ENCODE results near the gene PACSIN1. TPM values are rescaled to one million over a fixed set of nuclear protein-coding genes. Genes with fewer than 3 reads are reported as not detected.

PACSIN1 gene
- total RNA-seq, 1 donor from 2014 or later: not detected

DNA sequence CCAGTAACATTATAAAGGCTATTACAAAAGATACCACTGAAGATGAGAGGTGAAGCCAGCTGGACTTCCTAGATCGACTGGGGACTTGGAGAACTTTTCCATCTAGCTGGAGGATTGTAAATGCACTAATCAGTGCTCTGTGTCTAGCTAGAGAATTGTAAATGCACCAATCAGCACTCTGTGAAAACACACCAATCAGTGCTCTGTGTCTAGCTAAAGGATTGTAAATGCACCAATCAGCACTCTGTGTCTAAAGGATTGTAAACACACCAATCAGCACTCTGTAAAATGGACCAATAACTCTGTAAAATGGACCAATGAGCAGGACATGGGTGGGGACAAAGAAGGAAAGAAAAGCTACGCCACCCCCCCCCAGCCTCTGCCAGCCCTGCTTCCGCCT is 26.4 kb upstream of the PACSIN1 start:
- Mint-ChIP-seq H3K9me3 (no peaks in the 10 kb centered on the region), H3K4me3 (ENCODE audit: low read depth) (no peak overlapping the region), H3K27ac (no peak overlapping the region), H3K36me3 (ENCODE audit: low read depth) (no peaks in the 10 kb centered on the region), H3K27me3 (ENCODE audit: low read depth) (peaks cover 2% of the 10 kb centered on the region), H3K4me1 (ENCODE audit: low read depth) (no peaks in the 10 kb centered on the region)
- DNase-seq (ENCODE audit: low spot score): no peak
- intact Hi-C loops (cut with micrococcal nuclease): no loop called here

DNA sequence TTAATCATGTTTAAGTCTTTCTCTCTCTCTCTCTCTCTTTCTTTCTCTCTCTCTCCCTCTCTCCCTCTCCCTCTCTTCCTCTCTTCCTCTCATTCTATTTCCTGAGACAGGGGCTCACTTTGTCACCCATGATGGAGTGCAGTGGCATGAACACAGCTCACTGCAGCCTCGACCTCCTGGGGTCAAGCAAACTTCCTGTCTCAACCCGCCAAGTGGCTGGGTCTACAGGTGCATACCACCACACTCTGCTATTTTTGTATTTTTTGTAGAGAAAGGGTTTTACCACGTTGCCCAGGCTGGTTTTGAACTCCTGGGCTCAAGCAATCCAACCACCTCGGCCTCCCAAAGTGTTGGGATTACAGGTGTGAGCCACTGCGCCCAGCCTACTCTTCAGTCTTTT is 24.4 kb upstream of the PACSIN1 start:
- H3K27me3 Mint-ChIP-seq (ENCODE audit: low read depth): peaks cover 2% of the 10 kb centered on the region
- no peaks in the 10 kb centered on the region for H3K9me3 Mint-ChIP-seq
- no peak overlapping the region for H3K27ac Mint-ChIP-seq
- H3K4me3 Mint-ChIP-seq (ENCODE audit: low read depth): no peak overlapping the region
- intact Hi-C loops (cut with micrococcal nuclease): no loop called here
- no peak for DNase-seq (ENCODE audit: low spot score)
- H3K4me1 Mint-ChIP-seq (ENCODE audit: low read depth): no peaks in the 10 kb centered on the region
- no peaks in the 10 kb centered on the region for H3K36me3 Mint-ChIP-seq (ENCODE audit: low read depth)

DNA sequence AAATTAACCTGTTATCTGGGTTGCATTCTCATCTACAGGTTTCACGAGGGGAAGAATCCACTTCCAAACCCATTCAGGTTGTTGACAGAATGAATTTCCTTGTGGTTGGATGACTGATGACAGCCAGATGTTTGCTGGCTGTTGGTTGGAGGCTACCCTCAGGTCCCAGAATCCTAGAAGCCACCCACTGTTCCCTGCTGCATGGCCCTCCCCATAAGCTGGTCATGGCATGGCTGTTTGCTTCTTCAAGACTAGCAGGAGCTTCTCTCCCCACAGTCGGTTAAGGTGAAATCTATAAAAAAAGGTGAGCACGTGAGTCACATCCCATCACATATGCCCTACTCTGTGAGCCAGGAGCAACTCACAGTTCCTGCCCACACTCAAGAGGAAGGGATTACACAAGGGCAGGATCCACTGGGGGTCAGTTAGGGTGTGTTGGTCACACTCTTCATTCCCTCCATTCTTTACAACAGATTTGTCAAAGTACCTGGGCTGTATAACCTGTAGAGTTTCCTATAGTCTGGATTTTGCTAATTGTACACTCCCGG is 20.5 kb upstream of the PACSIN1 start:
- no peak for DNase-seq (ENCODE audit: low spot score)
- intact Hi-C loops (cut with micrococcal nuclease): no loop called here
- Mint-ChIP-seq H3K4me3 (ENCODE audit: low read depth) (no peak overlapping the region), H3K9me3 (no peaks in the 10 kb centered on the region), H3K27ac (no peak overlapping the region), H3K36me3 (ENCODE audit: low read depth) (no peaks in the 10 kb centered on the region), H3K27me3 (ENCODE audit: low read depth) (peaks cover 2% of the 10 kb centered on the region), H3K4me1 (ENCODE audit: low read depth) (no peaks in the 10 kb centered on the region)

DNA sequence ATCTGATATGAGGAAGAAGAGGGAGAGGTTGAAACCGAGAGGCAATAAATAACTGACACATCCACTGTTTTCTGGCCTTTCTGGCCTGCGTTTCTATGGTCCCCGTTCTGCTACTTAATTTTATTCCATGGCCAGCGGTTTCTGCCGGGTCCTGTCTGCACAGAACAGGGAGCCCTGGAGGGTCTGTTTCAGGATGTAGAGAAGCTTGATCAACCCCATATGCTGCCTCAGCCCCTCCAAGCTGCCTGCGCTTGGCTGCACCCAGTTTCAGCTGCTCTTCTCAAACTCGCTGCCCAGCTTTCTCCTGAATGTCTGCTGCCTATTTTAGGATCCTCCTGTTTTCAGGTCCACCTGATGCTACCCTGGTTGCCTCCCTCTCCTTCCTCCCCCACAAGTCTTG is 18.5 kb upstream of the PACSIN1 start:
- H3K27ac Mint-ChIP-seq: no peak overlapping the region
- H3K9me3 Mint-ChIP-seq: no peaks in the 10 kb centered on the region
- H3K27me3 Mint-ChIP-seq (ENCODE audit: low read depth): peaks cover 2% of the 10 kb centered on the region
- H3K4me1 Mint-ChIP-seq (ENCODE audit: low read depth): no peaks in the 10 kb centered on the region
- DNase-seq (ENCODE audit: low spot score): no peak
- no peaks in the 10 kb centered on the region for H3K36me3 Mint-ChIP-seq (ENCODE audit: low read depth)
- no peak overlapping the region for H3K4me3 Mint-ChIP-seq (ENCODE audit: low read depth)
- intact Hi-C loops (cut with micrococcal nuclease): no loop called here

DNA sequence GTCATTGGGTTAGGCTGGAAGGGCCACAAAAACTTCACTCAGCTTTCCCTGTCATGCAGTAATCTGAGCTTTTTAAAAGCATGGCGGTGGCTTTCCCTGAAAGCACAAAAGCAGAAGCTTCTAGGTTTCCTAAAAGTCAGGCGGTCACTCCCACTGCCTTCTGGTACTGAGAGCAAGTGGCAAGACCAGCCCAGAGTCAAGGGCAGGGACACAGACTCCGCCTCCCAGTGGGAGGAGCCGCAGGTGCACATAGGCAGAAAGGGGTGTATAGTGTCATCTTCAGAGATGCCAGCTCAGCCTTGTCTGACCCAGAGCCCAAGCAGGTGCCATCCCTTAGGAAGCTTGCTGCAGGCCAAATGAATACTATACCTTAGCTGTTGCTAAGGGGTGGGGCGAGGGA is 18.0 kb upstream of the PACSIN1 start:
- Mint-ChIP-seq H3K4me1 (ENCODE audit: low read depth) (no peaks in the 10 kb centered on the region), H3K27me3 (ENCODE audit: low read depth) (peaks cover 2% of the 10 kb centered on the region), H3K9me3 (no peaks in the 10 kb centered on the region), H3K4me3 (ENCODE audit: low read depth) (no peak overlapping the region), H3K36me3 (ENCODE audit: low read depth) (no peaks in the 10 kb centered on the region), H3K27ac (no peak overlapping the region)
- intact Hi-C loops (cut with micrococcal nuclease): no loop called here
- no peak for DNase-seq (ENCODE audit: low spot score)

DNA sequence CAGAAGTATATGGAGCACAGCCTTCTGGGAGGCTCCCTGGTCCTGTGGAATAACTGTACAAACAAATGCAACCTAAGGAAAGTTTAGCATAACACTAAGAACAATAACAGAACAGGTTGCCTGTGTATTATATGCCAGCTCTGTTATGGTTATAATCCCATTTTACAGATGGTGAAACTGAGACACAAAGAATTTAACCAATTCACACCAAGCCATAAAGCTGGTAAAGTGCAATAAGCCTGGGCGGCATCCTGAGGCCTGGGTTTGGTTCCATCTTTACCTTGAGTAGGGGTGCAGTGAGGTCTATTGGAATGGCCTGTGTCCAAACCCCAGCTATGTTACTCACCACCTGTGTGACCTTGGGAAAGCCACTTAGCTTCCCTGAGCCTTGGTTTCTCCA is 14.7 kb upstream of the PACSIN1 start:
- no peak overlapping the region for H3K27ac Mint-ChIP-seq
- no peak overlapping the region for H3K4me3 Mint-ChIP-seq (ENCODE audit: low read depth)
- DNase-seq (ENCODE audit: low spot score): no peak
- no peaks in the 10 kb centered on the region for H3K9me3 Mint-ChIP-seq
- intact Hi-C loops (cut with micrococcal nuclease): no loop called here
- H3K36me3 Mint-ChIP-seq (ENCODE audit: low read depth): no peaks in the 10 kb centered on the region
- H3K4me1 Mint-ChIP-seq (ENCODE audit: low read depth): no peaks in the 10 kb centered on the region
- peaks cover 4% of the 10 kb centered on the region for H3K27me3 Mint-ChIP-seq (ENCODE audit: low read depth)

DNA sequence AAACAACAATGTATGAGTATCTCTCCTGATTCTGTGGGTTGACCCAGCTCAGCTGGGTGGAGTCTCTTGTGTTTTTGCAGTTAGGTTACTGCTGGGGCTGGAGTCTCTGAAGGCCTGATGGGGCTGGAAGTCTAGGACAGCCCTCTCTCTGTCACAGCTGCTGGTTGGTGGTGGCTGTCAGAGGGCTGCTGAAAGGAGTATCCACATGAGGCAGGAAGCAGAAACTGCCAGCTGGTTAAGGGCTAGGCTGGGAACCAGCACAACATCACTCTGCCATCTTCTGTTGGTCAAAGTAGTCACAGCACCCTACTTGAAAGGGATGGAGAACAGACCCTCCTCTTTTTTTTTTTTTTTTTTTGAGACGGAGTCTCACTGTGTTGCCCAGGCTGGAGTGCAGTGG is 10.0 kb upstream of the PACSIN1 start:
- intact Hi-C loops (cut with micrococcal nuclease): no loop called here
- H3K27me3 Mint-ChIP-seq (ENCODE audit: low read depth): peaks cover 2% of the 10 kb centered on the region
- no peak overlapping the region for H3K4me3 Mint-ChIP-seq (ENCODE audit: low read depth)
- no peaks in the 10 kb centered on the region for H3K9me3 Mint-ChIP-seq
- no peak overlapping the region for H3K27ac Mint-ChIP-seq
- H3K36me3 Mint-ChIP-seq (ENCODE audit: low read depth): no peaks in the 10 kb centered on the region
- H3K4me1 Mint-ChIP-seq (ENCODE audit: low read depth): no peaks in the 10 kb centered on the region
- DNase-seq (ENCODE audit: low spot score): no peak

DNA sequence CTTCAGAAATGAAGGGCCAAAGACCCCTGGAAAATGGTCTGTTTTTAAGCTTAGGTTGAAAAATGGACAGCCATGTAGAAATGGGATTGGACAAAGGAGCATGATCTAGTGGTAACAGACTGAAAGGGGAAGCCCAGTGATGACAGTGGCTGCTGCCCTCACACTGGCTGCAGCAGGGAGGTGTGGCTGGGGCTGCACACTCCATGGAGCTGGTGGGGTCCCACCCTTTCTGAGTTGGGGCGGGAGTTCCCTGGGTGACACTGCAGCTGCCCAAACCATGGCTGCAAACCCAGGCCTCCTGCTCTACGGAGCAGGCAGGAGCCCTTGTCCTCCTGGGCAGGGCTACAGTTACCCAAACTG is 8.5 kb upstream of the PACSIN1 start:
- no peaks in the 10 kb centered on the region for H3K36me3 Mint-ChIP-seq (ENCODE audit: low read depth)
- no peak for DNase-seq (ENCODE audit: low spot score)
- no peaks in the 10 kb centered on the region for H3K4me1 Mint-ChIP-seq (ENCODE audit: low read depth)
- H3K27me3 Mint-ChIP-seq (ENCODE audit: low read depth): peaks cover 2% of the 10 kb centered on the region
- intact Hi-C loops (cut with micrococcal nuclease): no loop called here
- H3K9me3 Mint-ChIP-seq: no peaks in the 10 kb centered on the region
- no peak overlapping the region for H3K27ac Mint-ChIP-seq
- no peak overlapping the region for H3K4me3 Mint-ChIP-seq (ENCODE audit: low read depth)

DNA sequence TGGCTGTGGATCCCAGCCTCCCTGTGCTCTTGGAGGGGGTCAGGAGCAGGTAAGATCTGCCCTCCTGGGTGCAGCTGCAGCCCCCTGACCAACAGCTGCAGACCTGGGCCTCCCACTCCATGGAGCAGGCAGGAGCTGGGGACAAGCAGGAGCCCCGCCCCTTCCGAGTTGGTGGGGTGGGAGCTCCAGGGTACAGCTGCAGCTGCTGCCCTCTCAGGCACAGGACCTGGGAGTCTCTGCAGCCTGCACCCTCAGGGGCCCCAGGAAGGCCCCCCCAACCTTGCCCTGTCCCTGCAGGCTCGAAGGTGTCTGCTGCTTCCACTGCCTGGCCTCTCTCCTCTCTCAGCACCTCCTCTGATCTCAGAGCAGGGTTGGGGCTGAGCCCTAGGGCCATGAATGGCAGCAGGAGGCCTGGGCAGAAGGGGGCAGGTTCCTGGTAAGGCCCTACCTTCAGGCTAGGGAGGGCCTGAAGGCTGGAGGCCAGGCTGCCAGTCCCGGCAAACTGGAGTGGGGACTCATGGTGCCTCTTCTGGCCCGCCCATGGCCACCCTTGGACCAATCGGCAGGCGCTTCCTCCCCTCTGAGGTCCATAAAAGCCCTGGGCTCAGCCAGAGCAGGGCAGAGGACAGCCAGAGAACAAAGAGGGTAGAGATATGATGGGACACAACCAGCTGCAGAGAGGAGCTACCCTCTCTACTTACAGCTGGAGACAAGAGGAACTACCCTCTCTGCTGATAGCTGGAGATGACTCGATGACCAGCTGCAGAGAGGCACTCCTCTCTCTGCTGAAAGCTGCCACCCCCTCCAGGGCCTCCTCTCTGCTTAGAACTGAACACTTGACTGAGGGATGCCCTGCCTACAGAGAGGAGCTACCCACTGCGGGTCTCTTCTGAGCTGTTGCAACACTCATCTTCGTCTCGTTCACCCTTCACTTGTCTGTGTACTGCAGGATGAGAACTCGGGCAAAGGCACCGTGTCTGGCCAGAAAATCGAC is 7.8 kb upstream of the PACSIN1 start:
- H3K9me3 Mint-ChIP-seq: no peaks in the 10 kb centered on the region

DNA sequence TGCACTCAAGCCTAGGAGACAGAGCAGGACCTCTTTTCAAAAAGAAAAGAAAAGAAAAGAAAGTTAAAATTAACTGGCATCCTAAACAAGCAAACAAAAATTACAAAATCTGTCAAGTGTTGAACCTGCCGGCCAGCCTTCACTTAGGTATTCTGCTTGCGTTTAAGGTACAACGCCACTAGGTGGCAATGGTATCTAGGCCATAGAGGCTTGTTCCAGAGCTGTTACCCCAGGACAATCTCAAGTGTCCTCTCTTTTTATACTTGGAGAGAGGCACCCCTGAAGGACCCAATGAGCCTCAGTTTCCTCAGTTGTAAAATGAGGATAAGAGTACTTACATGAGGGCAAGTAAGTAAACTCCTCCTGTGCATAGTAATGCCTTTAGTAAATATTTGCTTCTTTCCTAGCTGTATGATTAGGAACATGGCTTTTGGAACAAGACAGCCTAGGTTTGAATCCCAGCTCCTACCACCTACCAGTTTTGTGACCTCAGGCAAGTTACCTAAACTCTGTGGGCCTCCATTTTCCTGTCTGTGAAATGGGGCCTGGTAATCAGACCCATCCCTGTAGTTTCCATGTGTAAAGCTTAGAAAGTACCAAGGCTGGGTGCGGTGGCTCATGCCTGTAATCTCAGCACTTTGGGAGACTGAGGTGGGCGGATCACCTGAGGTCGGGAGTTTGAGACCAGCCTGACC is 5.8 kb upstream of the PACSIN1 start:
- peaks cover under 1% of the 10 kb centered on the region for H3K4me1 Mint-ChIP-seq (ENCODE audit: low read depth)
- peaks cover 7% of the 10 kb centered on the region for H3K27me3 Mint-ChIP-seq (ENCODE audit: low read depth)
- no peak overlapping the region for H3K4me3 Mint-ChIP-seq (ENCODE audit: low read depth)
- no peaks in the 10 kb centered on the region for H3K9me3 Mint-ChIP-seq
- intact Hi-C loops (cut with micrococcal nuclease): loop anchor here (1.0 to 2.0 kb wide), 2 partner anchors 67 to 149 kb away; no protein-coding TSS in a partner anchor
- H3K36me3 Mint-ChIP-seq (ENCODE audit: low read depth): no peaks in the 10 kb centered on the region
- H3K27ac Mint-ChIP-seq: no peak overlapping the region
- peak; percentile 19 for DNase-seq (ENCODE audit: low spot score)

More for the DNA sequence above, 7.8 kb upstream of the PACSIN1 start:
- intact Hi-C loops (cut with micrococcal nuclease): no loop called here
- H3K4me1 Mint-ChIP-seq (ENCODE audit: low read depth): no peaks in the 10 kb centered on the region
- no peak for DNase-seq (ENCODE audit: low spot score)
- H3K36me3 Mint-ChIP-seq (ENCODE audit: low read depth): no peaks in the 10 kb centered on the region
- H3K4me3 Mint-ChIP-seq (ENCODE audit: low read depth): no peak overlapping the region
- no peak overlapping the region for H3K27ac Mint-ChIP-seq
- peaks cover 6% of the 10 kb centered on the region for H3K27me3 Mint-ChIP-seq (ENCODE audit: low read depth)

DNA sequence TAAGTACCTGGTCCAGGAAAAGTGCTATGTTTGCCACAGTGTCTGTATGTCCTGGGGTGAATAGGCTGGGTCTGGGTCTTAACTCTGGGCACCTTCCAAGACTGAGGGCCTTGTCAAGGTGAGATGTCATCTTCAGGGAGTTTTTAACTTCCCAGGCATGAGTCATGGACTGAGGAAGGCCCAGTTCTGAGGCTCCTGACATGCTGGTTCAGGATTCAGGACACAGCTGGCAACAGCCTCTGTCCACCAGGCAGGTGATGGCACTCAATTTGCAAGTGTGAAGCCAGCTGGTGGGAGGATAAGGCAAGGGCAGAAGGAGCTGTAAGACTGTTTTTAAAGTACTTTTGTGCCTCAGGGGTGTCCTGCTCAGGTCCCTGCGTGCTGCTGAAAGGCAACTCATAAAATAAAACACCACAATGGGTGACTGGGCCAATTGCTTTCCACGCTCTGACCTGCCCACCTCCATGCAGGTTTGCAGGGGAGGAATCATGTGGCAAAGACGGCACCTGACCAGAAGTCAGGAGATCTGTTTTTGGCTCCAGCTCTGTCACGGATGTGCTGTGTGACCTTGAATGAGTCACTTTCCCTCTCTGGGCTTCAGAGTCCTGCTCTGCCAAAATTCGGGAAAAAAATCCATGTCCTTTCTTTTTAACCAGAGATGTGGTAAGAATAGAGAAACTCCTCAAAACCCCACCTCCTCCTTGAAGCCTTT is 4.9 kb upstream of the PACSIN1 start:
- H3K9me3 Mint-ChIP-seq: no peaks in the 10 kb centered on the region
- H3K4me1 Mint-ChIP-seq (ENCODE audit: low read depth): peaks cover 6% of the 10 kb centered on the region
- H3K27me3 Mint-ChIP-seq (ENCODE audit: low read depth): peaks cover 12% of the 10 kb centered on the region
- H3K4me3 Mint-ChIP-seq (ENCODE audit: low read depth): no peak overlapping the region
- intact Hi-C loops (cut with micrococcal nuclease): loop anchor here (1.0 to 2.0 kb wide), 2 partner anchors 66 to 148 kb away; no protein-coding TSS in a partner anchor
- H3K27ac Mint-ChIP-seq: no peak overlapping the region
- DNase-seq (ENCODE audit: low spot score): no peak
- H3K36me3 Mint-ChIP-seq (ENCODE audit: low read depth): no peaks in the 10 kb centered on the region

DNA sequence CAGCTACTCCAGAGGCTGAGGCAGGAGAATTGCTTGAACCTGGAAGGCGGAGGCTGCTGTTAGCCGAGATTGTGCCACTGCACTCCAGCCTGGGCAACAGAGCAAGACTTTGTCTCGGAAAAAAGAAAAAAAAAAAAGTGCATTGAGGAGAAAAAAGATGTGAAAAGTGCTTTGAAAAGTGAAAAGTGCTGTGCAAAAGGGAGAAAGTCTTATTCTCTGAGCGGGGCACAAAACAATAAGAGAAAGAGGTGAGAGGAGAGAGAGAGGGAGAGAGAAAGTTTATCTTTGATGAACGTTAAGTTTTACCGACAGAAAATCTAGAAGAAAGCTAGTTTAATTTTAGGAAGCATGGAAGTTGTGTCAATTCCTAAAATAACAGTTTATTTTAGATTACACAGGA is 3.9 kb upstream of the PACSIN1 start:
- no peak overlapping the region for H3K27ac Mint-ChIP-seq
- intact Hi-C loops (cut with micrococcal nuclease): no loop called here
- H3K4me1 Mint-ChIP-seq (ENCODE audit: low read depth): peaks cover 6% of the 10 kb centered on the region
- no peak overlapping the region for H3K4me3 Mint-ChIP-seq (ENCODE audit: low read depth)
- H3K27me3 Mint-ChIP-seq (ENCODE audit: low read depth): peaks cover 16% of the 10 kb centered on the region
- no peaks in the 10 kb centered on the region for H3K9me3 Mint-ChIP-seq
- no peak for DNase-seq (ENCODE audit: low spot score)
- no peaks in the 10 kb centered on the region for H3K36me3 Mint-ChIP-seq (ENCODE audit: low read depth)
